ENCODE measurements around the gene LRP10.

Gene LRP10

GRCh38 chr14:22882064-22882463, 10.5 kb downstream of the LRP10 start:
- DNase-seq (ENCODE audit: low spot score) = no peak
- no peak for TF ChIP-seq CTCF (conservative IDR thresholded peaks at IDR 0.05; ENCODE audit: low read depth)
- CTCF ChIA-PET = interaction anchor here (1.9 to 6.4 kb wide), 2 partner anchors 9 to 18 kb away, joined by 7 to 40 read pairs; partner anchors contain the start of gene LRP10
- POLR2A ChIA-PET (ENCODE audit: low non-redundant PET) = no interaction called here
- H3K27ac ChIP-seq = peak overlapping the region; percentile 45

- POLR2A ChIA-PET (ENCODE audit: low non-redundant PET) = no interaction called here
- DNase-seq (ENCODE audit: low spot score) = peak; percentile 71
- CTCF ChIA-PET = interaction anchor here (1.9 to 6.4 kb wide), 2 partner anchors 10 to 18 kb away, joined by 7 to 40 read pairs; partner anchors contain the start of gene LRP10
Observed at GRCh38 chr14:22882529-22883172, 11.1 kb downstream of the LRP10 start.

GRCh38 chr14:22883173-22883976, 11.8 kb downstream of the LRP10 start, which contains the start of gene REM2:
REM2 (plus strand) TSS chr14:22883222; CDS start chr14:22883288, 66 bp downstream.
- no peak for TF ChIP-seq CTCF (conservative IDR thresholded peaks at IDR 0.05; ENCODE audit: low read depth)
- ChIA-PET POLR2A (ENCODE audit: low non-redundant PET) (no interaction called here), CTCF (interaction anchor here (6.4 kb wide), 1 partner anchor 11 kb away, joined by 40 read pairs; the partner anchor contains the start of gene LRP10)
- no peak for DNase-seq (ENCODE audit: low spot score)
- peak within 1 kb of the TSS; percentile 45 for H3K27ac ChIP-seq

More at GRCh38 chr14:22882529-22883172, 11.1 kb downstream of the LRP10 start:
- TF ChIP-seq CTCF (conservative IDR thresholded peaks at IDR 0.05; ENCODE audit: low read depth) = no peak
- H3K27ac ChIP-seq = peak overlapping the region; percentile 45

- H3K27ac ChIP-seq = peak overlapping the region; percentile 27; the same call in 1 of the 2 replicates
- ChIA-PET CTCF (interaction anchor here (0.7 to 6.4 kb wide), 2 partner anchors 11 to 328 kb away, joined by 3 to 40 read pairs; partner anchors contain the start of gene LRP10), POLR2A (ENCODE audit: low non-redundant PET) (no interaction called here)
- DNase-seq (ENCODE audit: low spot score) = no peak
- no peak for TF ChIP-seq CTCF (conservative IDR thresholded peaks at IDR 0.05; ENCODE audit: low read depth)
Observed at GRCh38 chr14:22884076-22884737, 12.7 kb downstream of the LRP10 start.

GRCh38 chr14:22884738-22885523, 13.4 kb downstream of the LRP10 start:
- ChIA-PET POLR2A (ENCODE audit: low non-redundant PET) (no interaction called here), CTCF (interaction anchor here (0.6 to 6.4 kb wide), 5 partner anchors 12 to 328 kb away, joined by 3 to 40 read pairs (median 4); partner anchors contain the start of gene LRP10)
- no peak for DNase-seq (ENCODE audit: low spot score)
- H3K27ac ChIP-seq = no peak overlapping the region
- no peak for TF ChIP-seq CTCF (conservative IDR thresholded peaks at IDR 0.05; ENCODE audit: low read depth)

Measured in RWPE1 (cell line).